ENCODE measurements around the gene PSMD9. TPM values are rescaled to one million over a fixed set of nuclear protein-coding genes. Genes with fewer than 3 reads are reported as not detected.

PSMD9 gene
- total RNA-seq, 4 donors from 2014 or later, result 52.1 to 104 (median 71.4) TPM

GRCh38 chr12:121955258-121956237, 67.0 kb downstream of the PSMD9 start:
- no peaks in the 10 kb centered on the region for H3K9me3 ChIP-seq

GRCh38 chr12:121957861-121958515, 69.4 kb downstream of the PSMD9 start:
- no peaks in the 10 kb centered on the region for H3K36me3 ChIP-seq
- 74 to 85% methylated on average over 6 of the region's 6 CpGs for WGBS, 2 donors
- H3K27me3 ChIP-seq, result peaks cover 0 to 5% (median 0%) of the 10 kb centered on the region in 4 donors
- H3K9me3 ChIP-seq, result no peaks in the 10 kb centered on the region
- no peak overlapping the region for H3K27ac ChIP-seq
- TF ChIP-seq POLR2A (IDR thresholded peaks at IDR 0.05) (no peak), CTCF (IDR thresholded peaks at IDR 0.05) (no peak)
- intact Hi-C loops (cut with DNase I), result no loop called here
- no peak overlapping the region for H3K4me3 ChIP-seq
- H3K4me1 ChIP-seq, result no peaks in the 10 kb centered on the region
- DNase-seq, result no peak

More at GRCh38 chr12:121955258-121956237, 67.0 kb downstream of the PSMD9 start:
- WGBS, 2 donors, result 81 to 82% methylated on average over 13 of the region's 13 CpGs
- Histone ChIP-seq H3K27me3 (peaks cover 0 to 5% (median 0%) of the 10 kb centered on the region in 4 donors), H3K4me1 (no peaks in the 10 kb centered on the region), H3K27ac (no peak overlapping the region), H3K4me3 (no peak overlapping the region), H3K36me3 (no peaks in the 10 kb centered on the region)
- intact Hi-C loops (cut with DNase I), result no loop called here
- DNase-seq, result no peak
- TF ChIP-seq POLR2A (IDR thresholded peaks at IDR 0.05) (no peak), CTCF (IDR thresholded peaks at IDR 0.05) (peak in 3 of 6 experiments; percentile 25 to 36 (median 26))

GRCh38 chr12:121958541-121959240, 70.1 kb downstream of the PSMD9 start:
- no peak for DNase-seq
- H3K4me1 ChIP-seq, result no peaks in the 10 kb centered on the region
- H3K9me3 ChIP-seq, result no peaks in the 10 kb centered on the region
- intact Hi-C loops (cut with DNase I), result no loop called here
- TF ChIP-seq POLR2A (IDR thresholded peaks at IDR 0.05) (no peak), CTCF (IDR thresholded peaks at IDR 0.05) (no peak)
- peaks cover 0 to 5% (median 0%) of the 10 kb centered on the region in 4 donors for H3K27me3 ChIP-seq
- H3K27ac ChIP-seq, result no peak overlapping the region
- H3K36me3 ChIP-seq, result no peaks in the 10 kb centered on the region
- 64 to 65% methylated on average over 19 to 20 of the region's 21 CpGs for WGBS, 2 donors
- H3K4me3 ChIP-seq, result peak overlapping the region in 1 of 4 donors; percentile 18

GRCh38 chr12:121960541-121960940, 72.0 kb downstream of the PSMD9 start:
- DNase-seq, result no peak
- intact Hi-C loops (cut with DNase I), result no loop called here
- no peaks in the 10 kb centered on the region for H3K4me1 ChIP-seq
- WGBS, 2 donors, result 97 to 100% methylated on average over 4 to 6 of the region's 7 CpGs
- H3K9me3 ChIP-seq, result no peaks in the 10 kb centered on the region
- no peak for TF ChIP-seq CTCF (IDR thresholded peaks at IDR 0.05)
- TF ChIP-seq POLR2A (IDR thresholded peaks at IDR 0.05), result no peak
- no peak overlapping the region for H3K4me3 ChIP-seq
- H3K27me3 ChIP-seq, result peaks cover 0 to 5% (median 0%) of the 10 kb centered on the region in 4 donors
- H3K36me3 ChIP-seq, result no peaks in the 10 kb centered on the region
- H3K27ac ChIP-seq, result no peak overlapping the region
